Stimulated activated CD8-positive, alpha-beta memory T cell treated with anti-CD3 and anti-CD28 coated beads, Interleukin-7, amount 100 ng/mL, for 4 hours (primary cell): ENCODE measurements around the gene CT45A7.
"Not testable (repeated sequence)": the region's sequence is repeated elsewhere in the genome, so short reads cannot be mapped to it uniquely, and the experiment has no call there.

Source experiments
- DNase-seq, 2 donors: peaks; one replicate each; pipeline ENCODE4 v3.0.0-alpha.2; 2020; ENCODE audit warnings: low read depth in 2 of 2

Gene CT45A7, protein sequence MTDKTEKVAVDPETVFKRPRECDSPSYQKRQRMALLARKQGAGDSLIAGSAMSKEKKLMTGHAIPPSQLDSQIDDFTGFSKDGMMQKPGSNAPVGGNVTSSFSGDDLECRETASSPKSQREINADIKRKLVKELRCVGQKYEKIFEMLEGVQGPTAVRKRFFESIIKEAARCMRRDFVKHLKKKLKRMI

DNA sequence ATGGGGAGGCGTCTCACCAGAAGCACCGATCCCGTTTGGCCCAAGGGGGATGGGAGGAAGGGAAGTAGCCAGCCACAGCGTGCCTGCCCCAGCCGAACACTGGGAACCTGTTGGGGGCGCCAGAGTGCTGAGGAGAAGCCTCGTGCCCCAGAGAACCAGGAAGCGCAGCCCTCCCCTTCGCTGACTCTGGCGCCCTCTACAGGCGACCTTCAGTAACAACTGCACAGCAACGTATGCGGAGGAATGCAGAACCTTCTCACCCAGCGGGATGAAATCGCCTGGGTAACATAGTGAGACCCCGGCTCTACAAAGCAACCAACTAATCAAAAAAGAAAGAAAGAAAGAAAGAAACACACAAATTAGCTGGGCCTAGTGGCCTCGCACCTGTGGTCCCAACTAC, at the start of gene CT45A7:
Gene CT45A7, minus strand, starts transcription at position 101 of the 400 bp plus-strand sequence. CDS start 3,747 bp downstream, outside the sequence.
- not testable (repeated sequence) for DNase-seq

DNA sequence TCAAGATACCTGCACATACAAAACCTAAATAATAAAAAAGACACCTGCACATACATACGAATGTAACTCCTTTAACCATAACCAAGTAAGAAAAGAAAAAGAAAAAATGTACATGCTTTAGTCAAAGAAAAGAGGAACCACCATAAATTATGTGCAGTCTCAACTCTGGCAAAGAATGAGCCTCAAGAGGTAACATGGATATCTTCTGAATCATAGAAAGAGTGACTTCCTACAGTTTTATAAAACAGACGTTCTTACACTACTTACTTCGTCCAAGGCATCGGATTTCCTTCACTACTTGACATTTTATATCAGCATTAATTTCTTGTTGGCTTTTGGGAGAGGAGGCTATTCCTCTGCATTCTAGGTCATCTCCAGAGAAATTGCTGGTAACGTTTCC, 45.7 kb upstream of the CT45A7 start:
- not testable (repeated sequence) for DNase-seq

DNA sequence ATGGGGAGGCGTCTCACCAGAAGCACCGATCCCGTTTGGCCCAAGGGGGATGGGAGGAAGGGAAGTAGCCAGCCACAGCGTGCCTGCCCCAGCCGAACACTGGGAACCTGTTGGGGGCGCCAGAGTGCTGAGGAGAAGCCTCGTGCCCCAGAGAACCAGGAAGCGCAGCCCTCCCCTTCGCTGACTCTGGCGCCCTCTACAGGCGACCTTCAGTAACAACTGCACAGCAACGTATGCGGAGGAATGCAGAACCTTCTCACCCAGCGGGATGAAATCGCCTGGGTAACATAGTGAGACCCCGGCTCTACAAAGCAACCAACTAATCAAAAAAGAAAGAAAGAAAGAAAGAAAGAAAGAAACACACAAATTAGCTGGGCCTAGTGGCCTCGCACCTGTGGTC, 34.6 kb upstream of the CT45A7 start, which contains the start of gene CT45A9:
Gene CT45A9, minus strand, starts transcription at position 101 of the 400 bp plus-strand sequence. CDS start 3,751 bp downstream, outside the sequence.
- DNase-seq: not testable (repeated sequence)

DNA sequence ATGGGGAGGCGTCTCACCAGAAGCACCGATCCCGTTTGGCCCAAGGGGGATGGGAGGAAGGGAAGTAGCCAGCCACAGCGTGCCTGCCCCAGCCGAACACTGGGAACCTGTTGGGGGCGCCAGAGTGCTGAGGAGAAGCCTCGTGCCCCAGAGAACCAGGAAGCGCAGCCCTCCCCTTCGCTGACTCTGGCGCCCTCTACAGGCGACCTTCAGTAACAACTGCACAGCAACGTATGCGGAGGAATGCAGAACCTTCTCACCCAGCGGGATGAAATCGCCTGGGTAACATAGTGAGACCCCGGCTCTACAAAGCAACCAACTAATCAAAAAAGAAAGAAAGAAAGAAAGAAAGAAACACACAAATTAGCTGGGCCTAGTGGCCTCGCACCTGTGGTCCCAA, 17.4 kb upstream of the CT45A7 start, which contains the start of gene CT45A8:
Gene CT45A8, minus strand, starts transcription at position 101 of the 400 bp plus-strand sequence. CDS start 3,755 bp downstream, outside the sequence.
- DNase-seq: not testable (repeated sequence)

DNA sequence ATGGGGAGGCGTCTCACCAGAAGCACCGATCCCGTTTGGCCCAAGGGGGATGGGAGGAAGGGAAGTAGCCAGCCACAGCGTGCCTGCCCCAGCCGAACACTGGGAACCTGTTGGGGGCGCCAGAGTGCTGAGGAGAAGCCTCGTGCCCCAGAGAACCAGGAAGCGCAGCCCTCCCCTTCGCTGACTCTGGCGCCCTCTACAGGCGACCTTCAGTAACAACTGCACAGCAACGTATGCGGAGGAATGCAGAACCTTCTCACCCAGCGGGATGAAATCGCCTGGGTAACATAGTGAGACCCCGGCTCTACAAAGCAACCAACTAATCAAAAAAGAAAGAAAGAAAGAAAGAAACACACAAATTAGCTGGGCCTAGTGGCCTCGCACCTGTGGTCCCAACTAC, 17.2 kb downstream of the CT45A7 start, which contains the start of gene CT45A2:
Gene CT45A2, minus strand, starts transcription at position 101 of the 400 bp plus-strand sequence. CDS start 3,747 bp downstream, outside the sequence.
- DNase-seq: not testable (repeated sequence)

DNA sequence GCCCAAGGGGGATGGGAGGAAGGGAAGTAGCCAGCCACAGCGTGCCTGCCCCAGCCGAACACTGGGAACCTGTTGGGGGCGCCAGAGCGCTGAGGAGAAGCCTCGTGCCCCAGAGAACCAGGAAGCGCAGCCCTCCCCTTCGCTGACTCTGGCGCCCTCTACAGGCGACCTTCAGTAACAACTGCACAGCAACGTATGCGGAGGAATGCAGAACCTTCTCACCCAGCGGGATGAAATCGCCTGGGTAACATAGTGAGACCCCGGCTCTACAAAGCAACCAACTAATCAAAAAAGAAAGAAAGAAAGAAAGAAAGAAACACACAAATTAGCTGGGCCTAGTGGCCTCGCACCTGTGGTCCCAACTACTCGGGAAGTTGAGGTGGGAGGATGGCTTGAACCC, 34.4 kb downstream of the CT45A7 start, which contains the start of gene CT45A6:
Gene CT45A6, minus strand, starts transcription at position 101 of the 400 bp plus-strand sequence. CDS start 3,794 bp downstream, outside the sequence.
- DNase-seq: not testable (repeated sequence)

DNA sequence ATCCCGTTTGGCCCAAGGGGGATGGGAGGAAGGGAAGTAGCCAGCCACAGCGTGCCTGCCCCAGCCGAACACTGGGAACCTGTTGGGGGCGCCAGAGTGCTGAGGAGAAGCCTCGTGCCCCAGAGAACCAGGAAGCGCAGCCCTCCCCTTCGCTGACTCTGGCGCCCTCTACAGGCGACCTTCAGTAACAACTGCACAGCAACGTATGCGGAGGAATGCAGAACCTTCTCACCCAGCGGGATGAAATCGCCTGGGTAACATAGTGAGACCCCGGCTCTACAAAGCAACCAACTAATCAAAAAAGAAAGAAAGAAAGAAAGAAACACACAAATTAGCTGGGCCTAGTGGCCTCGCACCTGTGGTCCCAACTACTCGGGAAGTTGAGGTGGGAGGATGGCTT, 51.7 kb downstream of the CT45A7 start, which contains the start of gene CT45A5:
Gene CT45A5, minus strand, starts transcription at position 101 of the 400 bp plus-strand sequence. CDS start 3,774 bp downstream, outside the sequence.
- DNase-seq: not testable (repeated sequence)
